ENCODE results near the gene GCLC. TPM values are rescaled to one million over a fixed set of nuclear protein-coding genes. Genes with fewer than 3 reads are reported as not detected.

Gene GCLC
- total and polyA plus RNA-seq, 9 of the 15 experiments (the other 6 are each of a cell fraction or from before 2014, with no cell fraction given): 3.9 to 20.0 (median 9.4) TPM

DNA sequence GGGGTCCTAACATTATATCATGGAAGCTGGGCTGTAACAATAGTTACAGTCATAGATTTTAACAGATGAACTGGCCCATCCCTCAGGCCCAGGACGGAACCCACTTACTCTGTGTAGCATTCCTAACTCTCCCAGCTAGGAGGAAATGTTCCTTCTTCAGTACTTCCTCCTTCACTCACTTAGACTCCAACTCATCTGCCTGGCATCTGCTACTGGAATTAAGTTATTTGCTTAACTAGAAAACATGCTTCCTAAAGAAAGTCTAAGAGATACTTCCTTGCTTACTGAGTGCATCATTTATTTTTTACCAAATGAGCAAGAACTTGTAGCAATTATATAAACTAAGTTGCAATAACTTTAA is 20.5 kb downstream of the GCLC start:
- Histone ChIP-seq H3K4me3 (no peak overlapping the region), H3K4me1 (replicated peaks in 1 of 2; ENCODE audit: control insufficient read depth in 2 of 2, insufficient read depth in 2 of 2, low read length in 2 of 2) (no peaks in the 10 kb centered on the region), H3K9me1 (ENCODE audit: control insufficient read depth, insufficient read depth, low read length) (no peaks in the 10 kb centered on the region), H3K36me3 (ENCODE audit: control insufficient read depth, insufficient read depth, low read length) (peaks cover 8% of the 10 kb centered on the region; the same call in 1 of the 3 replicates), H4K20me1 (replicated peaks; ENCODE audit: control insufficient read depth, insufficient read depth, low read length) (peaks cover 10% of the 10 kb centered on the region; the same call in 1 of the 2 replicates), H3K27me3 (ENCODE audit: control insufficient read depth in 2 of 2, insufficient read depth in 2 of 2, low read length in 2 of 2) (no peaks in the 10 kb centered on the region), H3K9me3 (replicated peaks; ENCODE audit: control insufficient read depth, insufficient read depth, low read depth, low read length) (no peaks in the 10 kb centered on the region), H3K79me2 (ENCODE audit: control insufficient read depth, insufficient read depth, low read length) (no peaks in the 10 kb centered on the region), H3K27ac (ENCODE audit: extremely low read depth, low read depth, low read length) (no peak overlapping the region), H3K9ac (ENCODE audit: insufficient read depth in 1 of 2, low read depth in 2 of 2, low read length in 2 of 2) (no peak overlapping the region), H2AFZ (ENCODE audit: low read depth, low read length) (no peak overlapping the region), H3K4me2 (ENCODE audit: insufficient read depth, low read length) (no peak overlapping the region)
- POLR2A ChIA-PET: interaction anchor here (0.5 to 1.6 kb wide), 2 partner anchors 29 to 163 kb away, joined by 4 to 6 read pairs; no protein-coding TSS in a partner anchor
- ATAC-seq: no peak
- BruUV-seq (replicated peaks): no TSS peak
- in situ Hi-C loops (cut with MboI): no loop called here
- CTCF ChIA-PET (ENCODE audit: low intra/inter-chr PET ratio): no interaction called here
- 36% methylated on average over 1 of the region's 1 CpG for WGBS (ENCODE audit: insufficient coverage, low coverage, missing lambda C conversion rate)
- TF ChIP-seq CHD2 (IDR thresholded peaks at IDR 0.05; ENCODE audit: low read depth, low read length) (no peak), POLR3G (IDR thresholded peaks at IDR 0.05; ENCODE audit: extremely low read depth, insufficient read length, insufficient replicate concordance) (no peak), ZNF384 (IDR thresholded peaks at IDR 0.05; ENCODE audit: low read depth, low read length) (no peak), DIDO1 (tag; IDR thresholded peaks at IDR 0.05; ENCODE audit: low read depth) (no peak), FUS (optimal IDR thresholded peaks at IDR 0.05; ENCODE audit: low read depth, low read length) (no peak), ZNF561 (CRISPR knock-in tag; conservative IDR thresholded peaks at IDR 0.05) (no peak), MTA2 (IDR thresholded peaks at IDR 0.05; ENCODE audit: low read depth) (no peak), ZNF324 (CRISPR knock-in tag; IDR thresholded peaks at IDR 0.05) (no peak), CXXC5 (CRISPR knock-in tag; IDR thresholded peaks at IDR 0.05) (no peak), HDAC2 (IDR thresholded peaks at IDR 0.05) (no peak)
- no peak for FAIRE-seq
- DNase-seq (ENCODE audit: extremely low read depth in 1 of 4, low spot score in 3 of 4): no peak
- intact Hi-C loops (cut with micrococcal nuclease): no loop called here

Measured in K562 (cell line).